Jurkat, Clone E6-1 (cell line): ENCODE data around the gene MEGF11.

Source experiments
- DNase-seq: peaks from one replicate; pipeline ENCODE4 v3.0.0-alpha.2; 2011; ENCODE audit warnings: low read depth, low spot score
- H3K4me3 ChIP-seq: 2 replicates; pipeline ENCODE4 v1.5.1; 2011; ENCODE audit warnings: mild to moderate bottlenecking, low read length, control low read depth, moderate library complexity

The MEGF11 gene

GRCh38 chr15:66108483-66109265 is 144.9 kb downstream of the MEGF11 start:
- DNase-seq = no peak

DNA sequence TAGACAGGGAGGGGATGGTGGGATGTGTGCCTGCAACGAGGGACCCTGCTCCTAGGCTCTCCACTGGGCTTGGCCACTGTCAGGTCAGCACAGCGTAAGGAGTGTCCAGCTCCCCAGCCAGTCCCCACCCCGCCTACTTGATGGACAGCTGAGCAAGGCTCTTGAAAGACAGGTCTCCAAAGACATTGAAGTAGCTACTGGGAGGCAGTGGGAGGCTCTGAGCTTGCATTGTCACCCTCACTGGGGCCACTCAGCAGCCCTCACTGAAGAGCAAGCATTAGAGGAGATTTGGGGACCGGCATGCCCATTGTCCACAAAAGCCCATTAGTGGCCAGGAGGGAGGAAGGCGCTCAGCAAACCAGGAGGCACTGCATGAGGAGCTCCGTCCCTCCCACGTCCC is 146.5 kb downstream of the MEGF11 start:
- no peak overlapping the region for H3K4me3 ChIP-seq
- no peak for DNase-seq

More at GRCh38 chr15:66108483-66109265, 144.9 kb downstream of the MEGF11 start:
- H3K4me3 ChIP-seq = no peak overlapping the region

GRCh38 chr15:66105286-66106265 is 148.0 kb downstream of the MEGF11 start:
- DNase-seq = no peak

GRCh38 chr15:66103293-66103590 is 150.3 kb downstream of the MEGF11 start:
- no peak for DNase-seq
- no peak overlapping the region for H3K4me3 ChIP-seq

More at GRCh38 chr15:66105286-66106265, 148.0 kb downstream of the MEGF11 start:
- H3K4me3 ChIP-seq = no peak overlapping the region

- no peak for DNase-seq
- H3K4me3 ChIP-seq = no peak overlapping the region
Observed at GRCh38 chr15:66102563-66103292, 150.8 kb downstream of the MEGF11 start.

DNA sequence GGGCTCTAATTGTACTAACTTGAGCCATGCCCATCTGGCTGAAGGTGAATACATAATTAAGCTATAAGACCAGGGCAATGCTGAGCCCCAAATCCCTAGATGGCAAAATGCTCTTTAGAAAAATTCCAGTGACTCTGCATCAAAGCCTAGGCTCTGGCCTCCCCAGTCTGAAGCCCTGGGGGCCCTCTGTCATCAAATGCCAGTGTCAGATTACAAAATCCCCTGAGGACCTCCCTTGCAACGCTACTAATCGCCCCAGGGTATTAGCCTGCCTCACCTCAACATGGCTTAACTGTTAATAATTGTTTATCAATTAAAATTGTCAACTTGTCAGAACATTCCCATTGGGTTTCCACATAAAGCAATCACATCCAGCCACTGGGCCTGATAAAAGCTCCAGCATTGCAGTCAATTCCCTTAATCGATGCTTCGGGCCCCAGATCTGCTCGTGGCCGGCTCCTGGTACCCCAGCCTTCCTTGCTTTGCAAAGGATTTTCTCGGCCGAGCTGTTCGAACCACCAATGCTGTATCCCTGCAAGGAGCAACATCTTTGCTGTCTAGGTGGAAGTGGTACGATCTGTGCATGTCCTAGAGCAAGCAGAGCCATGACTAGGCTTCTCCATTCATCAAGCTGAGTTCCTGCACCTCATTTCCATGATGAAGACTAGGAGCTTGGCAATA is 151.7 kb downstream of the MEGF11 start:
- H3K4me3 ChIP-seq = no peak overlapping the region
- no peak for DNase-seq

DNA sequence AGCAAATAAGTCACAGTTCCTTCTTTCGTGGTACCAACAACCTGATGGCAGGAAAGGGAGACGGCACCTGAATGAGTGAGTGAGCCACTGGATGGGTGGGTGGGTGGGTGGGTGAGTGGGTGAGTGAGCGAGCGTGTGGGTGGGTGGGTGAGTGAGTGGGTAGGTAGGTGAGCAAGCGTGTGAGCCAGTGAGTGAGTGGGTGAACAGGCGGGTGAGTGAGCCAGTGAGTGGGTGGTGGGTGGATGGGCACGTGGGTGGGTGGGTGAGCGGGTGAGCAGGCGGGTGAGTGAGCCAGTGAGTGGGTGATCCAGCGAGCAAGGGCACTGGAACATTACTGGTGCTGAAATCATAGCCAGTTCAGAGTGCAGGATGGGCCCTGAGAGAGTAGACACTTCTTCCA is 152.8 kb downstream of the MEGF11 start:
- H3K4me3 ChIP-seq = no peak overlapping the region
- DNase-seq = no peak

- H3K4me3 ChIP-seq = no peak overlapping the region
- DNase-seq = no peak
Observed at GRCh38 chr15:66099950-66100671, 153.4 kb downstream of the MEGF11 start.

- DNase-seq = no peak
- H3K4me3 ChIP-seq = no peak overlapping the region
Observed at GRCh38 chr15:66098022-66098363, 155.6 kb downstream of the MEGF11 start.

DNA sequence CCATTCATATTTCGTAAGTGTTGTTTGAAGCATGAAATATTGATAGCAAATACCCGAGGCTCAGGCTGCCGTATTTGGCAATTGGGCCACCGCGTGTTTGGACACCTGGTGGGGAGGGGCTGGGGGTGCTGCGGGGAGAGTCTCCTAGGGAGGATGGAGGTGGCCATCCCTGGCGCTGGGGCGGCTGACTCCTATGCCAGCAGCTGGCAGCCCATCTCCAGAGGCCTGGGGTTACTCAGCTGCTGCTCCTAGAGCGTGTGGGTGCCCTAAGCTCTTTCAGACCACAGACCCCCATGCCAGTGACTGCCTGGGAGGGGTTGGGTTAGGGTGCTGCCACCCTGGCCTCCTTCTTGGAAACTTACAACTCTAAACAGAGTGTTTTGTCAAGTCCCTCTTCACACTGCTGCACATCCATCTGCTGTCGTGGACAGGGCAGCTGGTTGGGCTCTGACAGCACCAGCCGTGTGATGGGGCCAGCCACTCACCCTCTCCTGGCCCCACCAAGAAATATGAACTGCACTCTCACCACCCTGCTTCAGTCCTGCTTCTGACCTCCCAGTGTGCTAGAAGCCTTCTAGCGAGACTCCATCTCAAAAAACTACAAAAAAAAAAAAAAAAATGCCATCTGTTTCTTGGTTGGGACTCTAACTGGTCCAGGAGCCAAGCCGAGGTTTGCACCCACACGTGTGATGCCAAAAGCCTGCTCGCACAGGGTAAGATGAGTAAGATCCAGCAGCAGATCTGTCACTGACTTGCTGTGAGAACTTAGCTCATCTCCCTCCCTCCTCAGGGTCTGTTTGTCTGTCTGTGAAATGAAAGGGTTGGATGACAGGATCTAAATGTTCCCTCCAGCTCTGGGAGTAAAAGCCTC is 156.2 kb downstream of the MEGF11 start:
- H3K4me3 ChIP-seq = no peak overlapping the region
- DNase-seq = no peak

- DNase-seq = no peak
- no peak overlapping the region for H3K4me3 ChIP-seq
Observed at GRCh38 chr15:66096688-66097058, 156.9 kb downstream of the MEGF11 start.

- DNase-seq = no peak
- no peak overlapping the region for H3K4me3 ChIP-seq
Observed at GRCh38 chr15:66095871-66096687, 157.5 kb downstream of the MEGF11 start.

DNA sequence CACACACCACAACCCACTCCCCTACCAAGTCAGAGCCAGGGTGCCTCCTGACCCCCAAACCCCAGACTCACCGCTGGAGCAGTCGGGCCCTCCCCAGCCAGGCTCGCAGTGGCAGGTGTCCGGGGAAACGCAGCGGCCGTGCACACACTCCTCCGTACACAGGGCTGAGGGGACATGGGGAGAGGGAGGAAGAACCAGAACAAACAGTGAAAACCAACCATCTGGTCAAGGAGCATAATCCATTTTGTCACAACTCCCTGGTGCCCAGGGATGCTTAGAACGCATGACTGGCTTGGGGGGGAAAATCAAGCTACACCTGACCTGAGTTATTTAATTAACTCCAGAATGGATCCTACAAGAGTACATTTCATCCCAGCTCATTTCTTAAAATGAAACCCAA is 159.2 kb downstream of the MEGF11 start:
- no peak for DNase-seq
- no peak overlapping the region for H3K4me3 ChIP-seq

DNA sequence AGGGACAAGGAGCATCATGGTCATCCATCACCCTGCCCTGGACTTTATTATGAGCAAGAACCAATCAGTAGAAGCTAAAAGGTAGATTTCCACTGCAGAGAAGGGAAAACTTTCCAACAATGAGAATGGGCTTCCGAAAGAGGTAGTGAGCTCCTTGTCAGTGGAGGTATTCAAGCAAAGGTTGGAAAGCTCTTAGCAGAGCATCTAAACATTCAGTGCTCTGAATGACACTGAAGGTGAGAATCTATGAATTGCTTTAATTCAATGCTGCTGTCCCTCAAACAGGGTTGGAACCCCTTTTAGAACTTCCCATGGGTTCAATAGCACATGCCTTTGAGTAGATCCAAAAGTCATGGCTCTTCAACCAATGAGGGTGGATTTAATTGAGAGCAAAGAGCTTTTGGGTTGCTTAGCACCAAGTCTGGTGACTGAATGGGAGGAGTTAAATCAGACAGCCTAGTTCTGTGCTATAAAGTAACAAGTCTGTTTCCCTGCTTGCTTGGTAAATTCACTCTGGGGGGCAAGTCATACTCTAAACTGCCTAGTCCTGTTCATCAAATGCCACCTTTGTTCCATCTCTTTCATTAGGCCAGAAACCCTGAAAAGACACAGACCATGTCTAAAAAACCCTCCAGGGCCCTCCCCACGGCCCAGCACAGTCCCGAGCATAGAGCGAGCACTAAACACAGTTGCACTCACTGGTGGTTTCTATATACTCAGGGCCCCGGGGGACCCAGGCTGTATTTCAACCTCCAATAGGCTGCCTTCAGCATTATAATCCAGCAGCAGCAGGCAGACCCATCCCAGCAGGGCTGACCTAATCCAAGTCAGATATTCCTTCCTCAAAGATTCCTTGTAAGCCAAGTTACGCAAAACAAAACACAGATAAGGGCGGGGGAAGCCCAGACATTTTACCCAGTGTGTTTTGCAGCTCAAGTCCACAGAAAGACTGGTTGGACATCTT is 161.2 kb downstream of the MEGF11 start:
- no peak overlapping the region for H3K4me3 ChIP-seq
- no peak for DNase-seq

DNA sequence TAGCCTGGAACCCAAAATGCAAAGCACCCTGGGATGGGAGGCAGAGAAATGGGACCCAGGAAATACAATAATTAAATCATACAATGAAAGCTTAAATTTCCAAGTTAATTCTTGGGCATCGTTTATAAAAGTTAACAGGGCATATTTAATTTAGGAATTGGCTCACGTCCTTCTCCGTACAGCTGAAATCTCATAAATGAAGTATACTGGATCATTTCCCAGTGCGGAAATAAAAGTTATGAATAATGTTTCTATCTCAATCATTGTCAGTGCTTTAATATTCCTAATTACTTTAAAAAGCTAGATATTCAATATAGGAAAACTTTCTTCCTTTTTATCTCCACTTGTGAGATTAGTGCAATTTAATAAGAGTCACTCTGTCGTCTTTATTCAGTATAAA is 164.0 kb downstream of the MEGF11 start:
- no peak for DNase-seq
- H3K4me3 ChIP-seq = no peak overlapping the region

GRCh38 chr15:66089049-66089448 is 164.5 kb downstream of the MEGF11 start:
- no peak for DNase-seq
- no peak overlapping the region for H3K4me3 ChIP-seq
